Measurements from ENCODE around the gene TACC2.
A peak's percentile ranks its signal among the peaks of the same experiment; 100 is the strongest.

The TACC2 gene

DNA sequence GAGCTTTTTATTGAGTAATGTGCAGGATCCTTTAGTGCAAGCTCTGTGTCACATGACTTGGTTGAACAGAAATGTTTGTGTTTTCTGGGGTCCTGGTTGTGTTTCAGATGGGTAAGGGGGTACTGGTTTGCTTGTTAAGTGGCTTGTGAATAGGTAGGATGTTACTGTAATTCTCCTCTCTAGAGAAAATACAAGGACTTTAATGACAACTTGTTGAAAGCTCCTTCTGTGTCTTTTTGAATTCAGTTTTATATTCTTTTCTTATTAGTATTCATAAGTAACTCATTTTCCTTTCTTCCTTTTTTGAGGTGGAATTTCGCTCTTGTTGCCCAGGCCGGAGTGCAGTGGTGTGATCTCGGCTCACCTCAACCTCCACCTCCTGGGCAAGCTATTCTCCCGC, 196.7 kb downstream of the TACC2 start:
- TF ChIP-seq, protein P1, sequence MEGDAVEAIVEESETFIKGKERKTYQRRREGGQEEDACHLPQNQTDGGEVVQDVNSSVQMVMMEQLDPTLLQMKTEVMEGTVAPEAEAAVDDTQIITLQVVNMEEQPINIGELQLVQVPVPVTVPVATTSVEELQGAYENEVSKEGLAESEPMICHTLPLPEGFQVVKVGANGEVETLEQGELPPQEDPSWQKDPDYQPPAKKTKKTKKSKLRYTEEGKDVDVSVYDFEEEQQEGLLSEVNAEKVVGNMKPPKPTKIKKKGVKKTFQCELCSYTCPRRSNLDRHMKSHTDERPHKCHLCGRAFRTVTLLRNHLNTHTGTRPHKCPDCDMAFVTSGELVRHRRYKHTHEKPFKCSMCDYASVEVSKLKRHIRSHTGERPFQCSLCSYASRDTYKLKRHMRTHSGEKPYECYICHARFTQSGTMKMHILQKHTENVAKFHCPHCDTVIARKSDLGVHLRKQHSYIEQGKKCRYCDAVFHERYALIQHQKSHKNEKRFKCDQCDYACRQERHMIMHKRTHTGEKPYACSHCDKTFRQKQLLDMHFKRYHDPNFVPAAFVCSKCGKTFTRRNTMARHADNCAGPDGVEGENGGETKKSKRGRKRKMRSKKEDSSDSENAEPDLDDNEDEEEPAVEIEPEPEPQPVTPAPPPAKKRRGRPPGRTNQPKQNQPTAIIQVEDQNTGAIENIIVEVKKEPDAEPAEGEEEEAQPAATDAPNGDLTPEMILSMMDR (conservative IDR thresholded peaks at IDR 0.05; ENCODE audit: low read length) = no peak
- no peak for DNase-seq (ENCODE audit: low read depth)
- no peak overlapping the region for H3K4me3 ChIP-seq (ENCODE audit: low read length)

DNA sequence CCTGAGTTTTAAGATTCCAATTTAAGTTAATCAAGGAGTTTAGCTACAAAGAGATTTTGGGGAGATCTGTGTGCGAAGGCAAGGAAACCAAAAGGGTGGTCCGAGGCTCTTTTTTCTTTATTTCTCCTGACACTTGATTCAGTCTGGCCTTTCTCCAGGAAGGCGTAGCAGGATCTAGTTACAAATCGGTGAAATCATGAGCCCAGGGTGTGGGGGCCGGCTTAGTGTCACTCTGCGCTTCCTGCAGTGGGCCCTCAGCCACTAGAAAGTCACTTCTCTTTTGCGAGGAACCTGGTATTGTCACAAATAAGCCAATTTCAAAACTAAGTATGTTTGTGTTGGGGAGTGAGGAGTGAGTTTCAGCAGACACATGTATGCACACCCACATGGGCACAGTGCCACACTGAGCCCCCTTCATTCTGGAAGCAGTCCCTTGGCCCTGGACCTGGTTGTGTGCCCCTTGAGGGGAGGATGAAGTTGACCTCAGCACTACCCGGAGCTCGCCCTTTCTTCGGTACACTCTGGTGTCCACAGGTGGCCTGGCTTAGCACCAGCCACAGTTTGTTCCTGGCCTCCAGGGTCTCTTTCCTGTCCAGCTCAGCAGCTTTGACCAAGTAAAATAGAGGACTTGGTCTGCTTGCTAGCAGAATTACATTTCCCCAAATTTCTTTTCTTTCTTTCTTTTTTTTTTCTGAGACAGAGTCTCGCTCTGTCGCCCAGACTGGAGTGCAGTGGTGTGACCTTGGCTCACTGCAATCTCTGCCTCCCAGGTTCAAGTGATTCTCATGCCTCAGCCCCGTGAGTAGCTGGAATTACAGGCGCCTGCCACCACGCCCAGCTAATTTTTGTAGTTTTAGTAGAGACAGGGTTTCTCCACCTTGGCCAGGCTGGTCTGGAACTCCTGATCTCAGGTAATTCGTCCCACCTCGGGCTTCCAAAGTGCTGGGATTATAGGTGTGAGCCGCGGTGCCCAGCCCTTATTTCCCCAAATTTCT, 198.2 kb downstream of the TACC2 start:
- H3K4me3 ChIP-seq (ENCODE audit: low read length) = no peak overlapping the region
- no peak for DNase-seq (ENCODE audit: low read depth)
- TF ChIP-seq, protein P1 (conservative IDR thresholded peaks at IDR 0.05; ENCODE audit: low read length) = no peak

DNA sequence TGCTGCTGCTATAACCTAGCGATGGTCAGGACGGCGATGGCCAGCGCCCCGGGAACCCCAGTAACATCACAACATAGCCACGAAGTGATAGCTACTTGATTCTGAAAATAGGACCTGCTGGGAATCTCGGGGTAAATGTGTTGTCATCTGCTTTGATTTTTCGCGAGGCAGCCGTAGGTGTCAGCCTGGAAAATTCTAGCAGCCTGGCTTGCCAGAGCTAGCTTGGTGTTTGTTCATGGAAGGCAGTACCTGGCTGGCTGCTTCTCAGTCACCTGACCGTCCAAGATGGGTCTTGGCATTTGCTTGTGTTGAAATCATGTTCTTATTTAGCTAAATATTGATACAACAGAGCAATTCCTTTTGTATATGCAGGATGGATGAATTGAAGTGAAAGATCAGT, 199.7 kb downstream of the TACC2 start:
- DNase-seq (ENCODE audit: low read depth) = no peak
- H3K4me3 ChIP-seq (ENCODE audit: low read length) = no peak overlapping the region
- TF ChIP-seq, protein P1 (conservative IDR thresholded peaks at IDR 0.05; ENCODE audit: low read length) = no peak

DNA sequence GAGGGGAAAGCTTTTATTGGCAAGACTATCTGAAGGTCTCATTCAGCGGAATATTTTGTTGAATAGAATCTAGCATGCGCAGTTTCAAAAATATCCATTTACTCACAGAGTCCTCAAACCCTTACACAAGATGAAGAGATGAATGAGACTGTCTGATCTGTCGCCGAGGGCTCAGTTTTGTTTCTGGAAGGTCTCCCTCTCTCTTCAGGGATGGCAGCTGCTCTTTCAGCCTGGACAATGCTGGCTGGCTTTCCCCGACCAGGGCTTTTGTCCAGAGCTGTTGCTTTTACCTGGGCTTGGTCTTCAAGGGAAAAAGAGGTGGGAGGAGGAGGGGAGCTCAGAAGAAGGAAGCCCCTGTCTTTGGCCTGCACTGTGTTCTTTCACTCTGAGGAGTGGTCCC, 200.2 kb downstream of the TACC2 start:
- DNase-seq (ENCODE audit: low read depth) = no peak
- TF ChIP-seq, protein P1 (conservative IDR thresholded peaks at IDR 0.05; ENCODE audit: low read length) = no peak

DNA sequence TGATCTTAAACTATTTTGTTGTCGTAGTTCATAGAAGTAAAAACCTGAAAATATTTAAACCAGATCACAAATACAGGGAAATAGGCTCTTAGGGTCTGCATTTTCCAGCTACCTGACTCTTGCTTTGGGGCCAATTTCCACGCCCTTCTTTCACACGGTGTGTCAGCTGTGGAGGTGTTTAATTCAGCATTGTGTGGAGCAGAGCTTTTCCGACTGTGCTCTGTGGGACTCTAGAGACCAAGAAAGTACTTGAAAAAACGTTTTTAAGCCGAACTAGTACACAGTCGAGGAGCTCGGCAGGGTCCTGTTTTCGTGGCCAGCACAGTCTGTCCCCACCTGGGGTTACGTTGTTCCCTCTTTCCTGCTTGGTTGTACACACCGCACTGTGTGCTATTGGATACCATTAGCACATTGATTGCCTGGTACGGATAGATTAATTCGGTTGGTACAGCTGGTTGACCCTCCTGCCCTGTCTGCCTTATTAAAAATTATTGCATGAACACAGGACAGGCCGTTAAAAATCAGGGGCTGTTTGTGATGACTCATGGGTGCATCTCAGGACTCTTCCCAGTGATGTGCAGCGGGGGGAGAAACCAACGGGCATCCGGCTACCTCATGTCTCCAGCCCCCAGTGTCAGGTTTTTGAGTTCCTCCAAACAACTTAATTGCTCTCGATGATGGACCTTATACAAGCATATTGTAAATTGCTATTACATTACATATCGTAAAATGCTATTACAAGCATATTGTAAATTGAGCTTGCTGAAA, 201.4 kb downstream of the TACC2 start:
- H3K4me3 ChIP-seq (ENCODE audit: low read length) = no peak overlapping the region
- TF ChIP-seq, protein P1 (conservative IDR thresholded peaks at IDR 0.05; ENCODE audit: low read length) = no peak
- DNase-seq (ENCODE audit: low read depth) = peak; percentile 54

More for the DNA sequence above, 200.2 kb downstream of the TACC2 start:
- H3K4me3 ChIP-seq (ENCODE audit: low read length) = no peak overlapping the region

DNA sequence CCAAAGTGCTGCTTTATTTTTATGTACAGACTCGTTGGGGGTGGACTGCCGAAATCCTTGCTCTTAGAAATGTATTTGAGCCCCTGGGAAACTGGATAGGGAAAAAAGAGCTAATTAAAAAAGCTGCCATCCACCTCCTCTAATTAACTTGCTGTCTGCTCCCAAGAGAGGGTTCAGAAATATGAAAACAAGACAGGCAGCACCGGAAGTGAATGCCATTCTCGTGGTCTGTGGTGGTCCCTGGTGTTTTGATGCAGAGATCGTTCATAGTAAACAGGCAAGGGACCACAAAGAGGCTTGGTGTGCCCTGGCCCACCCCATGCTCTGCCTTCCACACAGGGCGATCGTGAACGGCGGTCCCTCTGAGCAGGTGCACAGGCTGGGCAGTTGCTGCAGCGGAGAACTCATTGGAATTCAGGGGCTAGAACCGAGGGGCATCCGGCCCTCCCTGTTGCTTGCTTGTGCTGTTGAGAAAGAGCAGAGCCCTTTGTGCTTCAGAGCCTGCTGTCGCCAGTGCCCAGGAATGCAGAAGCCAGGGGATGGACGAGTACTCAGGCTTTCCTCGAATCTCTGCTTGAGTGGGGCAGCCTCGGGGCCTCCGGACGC, 203.1 kb downstream of the TACC2 start:
- DNase-seq (ENCODE audit: low read depth) = no peak
- no peak overlapping the region for H3K4me3 ChIP-seq (ENCODE audit: low read length)
- TF ChIP-seq, protein P1 (conservative IDR thresholded peaks at IDR 0.05; ENCODE audit: low read length) = no peak

All from AG10803 (cell line).